ENCODE results near the gene EXOC6.

- TF ChIP-seq SPI1 (IDR thresholded peaks at IDR 0.05; ENCODE audit: borderline replicate concordance, low read depth) (no peak), POLR2AphosphoS5 (IDR thresholded peaks at IDR 0.05; ENCODE audit: low read depth) (no peak)
- TF ChIP-seq, protein P1, sequence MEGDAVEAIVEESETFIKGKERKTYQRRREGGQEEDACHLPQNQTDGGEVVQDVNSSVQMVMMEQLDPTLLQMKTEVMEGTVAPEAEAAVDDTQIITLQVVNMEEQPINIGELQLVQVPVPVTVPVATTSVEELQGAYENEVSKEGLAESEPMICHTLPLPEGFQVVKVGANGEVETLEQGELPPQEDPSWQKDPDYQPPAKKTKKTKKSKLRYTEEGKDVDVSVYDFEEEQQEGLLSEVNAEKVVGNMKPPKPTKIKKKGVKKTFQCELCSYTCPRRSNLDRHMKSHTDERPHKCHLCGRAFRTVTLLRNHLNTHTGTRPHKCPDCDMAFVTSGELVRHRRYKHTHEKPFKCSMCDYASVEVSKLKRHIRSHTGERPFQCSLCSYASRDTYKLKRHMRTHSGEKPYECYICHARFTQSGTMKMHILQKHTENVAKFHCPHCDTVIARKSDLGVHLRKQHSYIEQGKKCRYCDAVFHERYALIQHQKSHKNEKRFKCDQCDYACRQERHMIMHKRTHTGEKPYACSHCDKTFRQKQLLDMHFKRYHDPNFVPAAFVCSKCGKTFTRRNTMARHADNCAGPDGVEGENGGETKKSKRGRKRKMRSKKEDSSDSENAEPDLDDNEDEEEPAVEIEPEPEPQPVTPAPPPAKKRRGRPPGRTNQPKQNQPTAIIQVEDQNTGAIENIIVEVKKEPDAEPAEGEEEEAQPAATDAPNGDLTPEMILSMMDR (IDR thresholded peaks at IDR 0.05; ENCODE audit: insufficient read depth, low read length): no peak
- TF ChIP-seq, protein P2, sequence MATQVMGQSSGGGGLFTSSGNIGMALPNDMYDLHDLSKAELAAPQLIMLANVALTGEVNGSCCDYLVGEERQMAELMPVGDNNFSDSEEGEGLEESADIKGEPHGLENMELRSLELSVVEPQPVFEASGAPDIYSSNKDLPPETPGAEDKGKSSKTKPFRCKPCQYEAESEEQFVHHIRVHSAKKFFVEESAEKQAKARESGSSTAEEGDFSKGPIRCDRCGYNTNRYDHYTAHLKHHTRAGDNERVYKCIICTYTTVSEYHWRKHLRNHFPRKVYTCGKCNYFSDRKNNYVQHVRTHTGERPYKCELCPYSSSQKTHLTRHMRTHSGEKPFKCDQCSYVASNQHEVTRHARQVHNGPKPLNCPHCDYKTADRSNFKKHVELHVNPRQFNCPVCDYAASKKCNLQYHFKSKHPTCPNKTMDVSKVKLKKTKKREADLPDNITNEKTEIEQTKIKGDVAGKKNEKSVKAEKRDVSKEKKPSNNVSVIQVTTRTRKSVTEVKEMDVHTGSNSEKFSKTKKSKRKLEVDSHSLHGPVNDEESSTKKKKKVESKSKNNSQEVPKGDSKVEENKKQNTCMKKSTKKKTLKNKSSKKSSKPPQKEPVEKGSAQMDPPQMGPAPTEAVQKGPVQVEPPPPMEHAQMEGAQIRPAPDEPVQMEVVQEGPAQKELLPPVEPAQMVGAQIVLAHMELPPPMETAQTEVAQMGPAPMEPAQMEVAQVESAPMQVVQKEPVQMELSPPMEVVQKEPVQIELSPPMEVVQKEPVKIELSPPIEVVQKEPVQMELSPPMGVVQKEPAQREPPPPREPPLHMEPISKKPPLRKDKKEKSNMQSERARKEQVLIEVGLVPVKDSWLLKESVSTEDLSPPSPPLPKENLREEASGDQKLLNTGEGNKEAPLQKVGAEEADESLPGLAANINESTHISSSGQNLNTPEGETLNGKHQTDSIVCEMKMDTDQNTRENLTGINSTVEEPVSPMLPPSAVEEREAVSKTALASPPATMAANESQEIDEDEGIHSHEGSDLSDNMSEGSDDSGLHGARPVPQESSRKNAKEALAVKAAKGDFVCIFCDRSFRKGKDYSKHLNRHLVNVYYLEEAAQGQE (IDR thresholded peaks at IDR 0.05; ENCODE audit: insufficient replicate concordance, low read depth): no peak
Observed at GRCh38 chr10:92850185-92850584, 1.9 kb downstream of the EXOC6 start.

Data from HL-60 (cell line).